HL-60 (cell line): ENCODE results near the gene RTN4IP1.
"Not testable (repeated sequence)": the region's sequence is repeated elsewhere in the genome, so short reads cannot be mapped to it uniquely, and the experiment has no call there.

Experiments
- DNase-seq, 2 experiments: peaks; one replicate each; pipeline ENCODE4 v3.0.0-alpha.2; 2010 to 2020; ENCODE audit warnings: low read depth in 1 of 2, low spot score in 1 of 2
- H3K27ac ChIP-seq: fragments of 250-450 bp; sonication (Bioruptor Pico); replicated peaks from 2 replicates; pipeline ENCODE4 v1.5.1; 2020; ENCODE audit warnings: mild to moderate bottlenecking, moderate library complexity
- H3K27me3 ChIP-seq: fragments of 250-450 bp; sonication (Bioruptor Pico); 2 replicates; pipeline ENCODE4 v1.5.1; 2021; ENCODE audit warnings: mild to moderate bottlenecking, moderate library complexity; ENCODE audit not compliant: insufficient read depth, poor library complexity, severe bottlenecking
- H3K4me3 ChIP-seq: replicated peaks from 2 replicates; pipeline ENCODE4 v1.5.1; 2011; ENCODE audit warnings: mild to moderate bottlenecking, control low read depth, low read length; ENCODE audit not compliant: insufficient read depth
- GABPA ChIP-seq: IDR thresholded peaks from 2 replicates; pipeline ENCODE4 v1.6.1; 2012; ENCODE audit warnings: low read depth
- POLR2AphosphoS5 ChIP-seq: IDR thresholded peaks from 2 replicates; pipeline ENCODE4 v1.6.1; 2012; ENCODE audit warnings: low read depth
- SPI1 ChIP-seq: IDR thresholded peaks from 2 replicates; pipeline ENCODE4 v1.6.1; 2012; ENCODE audit warnings: low read depth, mild to moderate bottlenecking, borderline replicate concordance
- TF ChIP-seq, protein P1 (sequence below): IDR thresholded peaks from one replicate; pipeline ENCODE4 v1.5.1; 2011; ENCODE audit warnings: low read length, control low read depth, inconsistent platforms; ENCODE audit not compliant: insufficient read depth
- TF ChIP-seq, protein P2 (sequence below): IDR thresholded peaks from 2 replicates; pipeline ENCODE4 v1.6.1; 2012; ENCODE audit warnings: low read depth; ENCODE audit not compliant: insufficient replicate concordance

RTN4IP1 gene

DNA sequence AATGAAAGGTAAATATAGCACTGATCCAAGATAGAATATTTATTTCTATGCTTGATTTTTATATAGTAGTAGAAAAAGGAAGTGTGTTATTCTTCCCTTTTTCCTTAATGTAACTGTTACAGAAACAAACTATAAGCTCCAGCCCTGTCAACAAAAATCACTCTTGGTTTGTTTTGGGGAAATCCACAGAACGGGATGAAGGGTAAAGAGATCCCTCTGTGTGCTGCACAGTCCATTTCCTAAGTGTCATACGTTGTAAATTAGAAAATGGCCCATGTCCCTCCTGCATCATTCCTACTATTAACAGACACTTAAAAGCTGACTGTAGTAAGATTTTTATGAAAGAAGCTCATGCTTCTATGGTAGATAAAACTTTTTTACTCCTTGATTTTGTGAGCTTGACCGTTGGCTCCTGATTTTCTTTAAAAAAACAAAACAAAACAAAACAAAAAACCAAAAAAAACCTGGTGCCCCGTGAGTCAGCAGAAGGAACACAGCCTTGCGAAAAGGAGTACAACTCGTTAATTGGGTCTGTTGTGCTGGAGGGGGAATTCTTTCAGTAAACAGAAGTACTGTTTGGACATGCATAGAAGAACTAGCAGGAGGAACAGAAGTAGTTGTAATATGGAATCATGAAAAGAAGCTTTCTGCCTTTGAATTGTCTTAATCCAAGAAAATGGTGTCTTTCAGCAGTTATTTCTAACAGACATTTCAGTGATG, 67.5 kb downstream of the RTN4IP1 start:
- DNase-seq, result no peak
- TF ChIP-seq GABPA (no peak), POLR2AphosphoS5 (no peak), SPI1 (peak; percentile 81)
- TF ChIP-seq, protein P1, sequence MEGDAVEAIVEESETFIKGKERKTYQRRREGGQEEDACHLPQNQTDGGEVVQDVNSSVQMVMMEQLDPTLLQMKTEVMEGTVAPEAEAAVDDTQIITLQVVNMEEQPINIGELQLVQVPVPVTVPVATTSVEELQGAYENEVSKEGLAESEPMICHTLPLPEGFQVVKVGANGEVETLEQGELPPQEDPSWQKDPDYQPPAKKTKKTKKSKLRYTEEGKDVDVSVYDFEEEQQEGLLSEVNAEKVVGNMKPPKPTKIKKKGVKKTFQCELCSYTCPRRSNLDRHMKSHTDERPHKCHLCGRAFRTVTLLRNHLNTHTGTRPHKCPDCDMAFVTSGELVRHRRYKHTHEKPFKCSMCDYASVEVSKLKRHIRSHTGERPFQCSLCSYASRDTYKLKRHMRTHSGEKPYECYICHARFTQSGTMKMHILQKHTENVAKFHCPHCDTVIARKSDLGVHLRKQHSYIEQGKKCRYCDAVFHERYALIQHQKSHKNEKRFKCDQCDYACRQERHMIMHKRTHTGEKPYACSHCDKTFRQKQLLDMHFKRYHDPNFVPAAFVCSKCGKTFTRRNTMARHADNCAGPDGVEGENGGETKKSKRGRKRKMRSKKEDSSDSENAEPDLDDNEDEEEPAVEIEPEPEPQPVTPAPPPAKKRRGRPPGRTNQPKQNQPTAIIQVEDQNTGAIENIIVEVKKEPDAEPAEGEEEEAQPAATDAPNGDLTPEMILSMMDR, result no peak
- TF ChIP-seq, protein P2, sequence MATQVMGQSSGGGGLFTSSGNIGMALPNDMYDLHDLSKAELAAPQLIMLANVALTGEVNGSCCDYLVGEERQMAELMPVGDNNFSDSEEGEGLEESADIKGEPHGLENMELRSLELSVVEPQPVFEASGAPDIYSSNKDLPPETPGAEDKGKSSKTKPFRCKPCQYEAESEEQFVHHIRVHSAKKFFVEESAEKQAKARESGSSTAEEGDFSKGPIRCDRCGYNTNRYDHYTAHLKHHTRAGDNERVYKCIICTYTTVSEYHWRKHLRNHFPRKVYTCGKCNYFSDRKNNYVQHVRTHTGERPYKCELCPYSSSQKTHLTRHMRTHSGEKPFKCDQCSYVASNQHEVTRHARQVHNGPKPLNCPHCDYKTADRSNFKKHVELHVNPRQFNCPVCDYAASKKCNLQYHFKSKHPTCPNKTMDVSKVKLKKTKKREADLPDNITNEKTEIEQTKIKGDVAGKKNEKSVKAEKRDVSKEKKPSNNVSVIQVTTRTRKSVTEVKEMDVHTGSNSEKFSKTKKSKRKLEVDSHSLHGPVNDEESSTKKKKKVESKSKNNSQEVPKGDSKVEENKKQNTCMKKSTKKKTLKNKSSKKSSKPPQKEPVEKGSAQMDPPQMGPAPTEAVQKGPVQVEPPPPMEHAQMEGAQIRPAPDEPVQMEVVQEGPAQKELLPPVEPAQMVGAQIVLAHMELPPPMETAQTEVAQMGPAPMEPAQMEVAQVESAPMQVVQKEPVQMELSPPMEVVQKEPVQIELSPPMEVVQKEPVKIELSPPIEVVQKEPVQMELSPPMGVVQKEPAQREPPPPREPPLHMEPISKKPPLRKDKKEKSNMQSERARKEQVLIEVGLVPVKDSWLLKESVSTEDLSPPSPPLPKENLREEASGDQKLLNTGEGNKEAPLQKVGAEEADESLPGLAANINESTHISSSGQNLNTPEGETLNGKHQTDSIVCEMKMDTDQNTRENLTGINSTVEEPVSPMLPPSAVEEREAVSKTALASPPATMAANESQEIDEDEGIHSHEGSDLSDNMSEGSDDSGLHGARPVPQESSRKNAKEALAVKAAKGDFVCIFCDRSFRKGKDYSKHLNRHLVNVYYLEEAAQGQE, result no peak
- no peaks in the 10 kb centered on the region for H3K27me3 ChIP-seq
- H3K27ac ChIP-seq, result peak overlapping the region; percentile 56
- H3K4me3 ChIP-seq, result no peak overlapping the region

DNA sequence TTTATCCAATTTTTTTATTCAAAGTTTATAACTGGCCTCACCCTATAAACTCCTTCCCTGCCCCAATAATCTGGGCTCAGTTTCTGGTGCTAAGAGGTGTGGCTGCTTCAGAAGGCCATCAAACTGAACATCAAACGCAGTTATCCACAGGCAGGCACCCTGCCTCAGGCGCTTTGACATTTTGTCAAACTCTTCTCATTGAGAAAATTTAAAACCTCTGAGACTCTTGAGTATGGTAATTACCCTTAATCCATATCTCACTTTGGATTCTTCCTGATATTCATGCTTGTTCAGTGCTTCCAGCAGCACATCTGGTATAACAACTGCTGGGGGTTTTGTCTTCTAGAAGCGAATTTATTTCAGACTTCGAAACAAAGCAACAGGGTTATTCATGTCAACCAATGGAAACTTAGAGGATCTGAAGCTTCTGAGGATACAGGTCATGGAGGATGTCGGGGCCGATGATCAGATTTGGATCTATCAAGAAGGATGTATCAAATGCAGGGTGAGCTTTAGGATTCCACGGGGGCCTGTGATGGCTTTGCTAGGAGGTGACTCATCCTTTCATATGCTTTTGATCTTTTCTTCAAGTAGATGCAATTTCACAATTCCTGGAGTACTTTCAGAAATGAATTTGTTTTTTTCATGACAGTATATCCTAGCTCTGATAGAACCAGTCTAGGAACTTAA, 68.2 kb downstream of the RTN4IP1 start:
- no peak overlapping the region for H3K4me3 ChIP-seq
- peak overlapping the region; percentile 56 for H3K27ac ChIP-seq
- DNase-seq, result peak in 1 of 2 experiments; percentile 39
- no peaks in the 10 kb centered on the region for H3K27me3 ChIP-seq
- TF ChIP-seq, protein P1, result no peak
- TF ChIP-seq, protein P2, result no peak
- TF ChIP-seq GABPA (no peak), SPI1 (no peak), POLR2AphosphoS5 (no peak)

DNA sequence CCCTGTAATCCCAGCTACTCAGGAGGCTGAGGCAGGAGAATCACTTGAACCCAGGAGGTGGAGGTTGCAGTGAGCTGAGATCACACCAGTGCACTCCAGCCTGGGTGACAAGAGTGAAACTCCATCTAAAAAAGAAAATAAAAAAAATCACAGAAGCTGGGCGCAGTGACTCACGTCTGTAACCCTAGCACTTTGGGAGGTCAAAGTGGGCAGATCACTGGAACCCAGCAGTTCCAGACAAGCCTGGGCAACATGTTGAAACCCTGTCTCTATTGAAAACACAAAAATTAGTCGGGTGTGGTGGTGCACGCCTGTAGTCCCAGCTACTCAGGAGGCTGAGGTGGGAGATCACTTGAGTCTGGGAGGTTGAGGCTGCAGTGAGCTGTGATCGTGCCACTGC, 69.6 kb downstream of the RTN4IP1 start:
- H3K27ac ChIP-seq, DNase-seq, H3K27me3 ChIP-seq, H3K4me3 ChIP-seq: not testable (repeated sequence)

DNA sequence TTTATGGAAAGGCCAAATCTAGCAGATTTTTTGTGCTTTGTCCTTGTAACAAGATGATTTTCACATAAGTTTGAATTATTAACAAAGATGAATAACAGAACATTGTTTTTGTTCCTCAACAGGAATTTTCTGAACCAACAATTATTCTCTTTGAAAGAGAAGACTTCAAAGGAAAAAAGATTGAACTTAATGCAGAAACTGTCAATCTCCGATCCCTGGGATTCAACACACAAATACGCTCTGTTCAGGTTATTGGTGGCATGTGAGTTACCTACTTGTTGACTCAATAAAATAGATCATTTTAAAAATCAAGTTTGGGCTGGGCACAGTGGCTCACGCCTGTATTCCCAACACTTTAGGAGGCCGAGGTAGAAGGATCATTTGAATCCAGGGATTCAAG, 70.9 kb downstream of the RTN4IP1 start:
- DNase-seq, result no peak

More for the DNA sequence above, 70.9 kb downstream of the RTN4IP1 start:
- no peak for TF ChIP-seq POLR2AphosphoS5
- TF ChIP-seq, protein P2, result no peak
- TF ChIP-seq SPI1, result no peak
- no peak for TF ChIP-seq GABPA
- TF ChIP-seq, protein P1, result no peak
- Histone ChIP-seq H3K27me3 (no peaks in the 10 kb centered on the region), H3K27ac (no peak overlapping the region; the same call in 1 of the 2 replicates), H3K4me3 (no peak overlapping the region)
